ENCODE measurements around the gene BEX3.

GRCh38 chrX:103372886-103373285, 3.5 kb upstream of the BEX3 start:
- TF ChIP-seq TAF1 (IDR thresholded peaks at IDR 0.05; ENCODE audit: borderline replicate concordance, insufficient read depth, low read length) (no peak), POLR2AphosphoS5 (IDR thresholded peaks at IDR 0.05; ENCODE audit: low read depth, low read length) (no peak), REST (IDR thresholded peaks at IDR 0.05; ENCODE audit: insufficient read depth in 1 of 2, low read depth in 2 of 2, low read length in 2 of 2) (no peak), SIN3A (IDR thresholded peaks at IDR 0.05; ENCODE audit: borderline replicate concordance, insufficient read depth, low read length) (no peak)
